ENCODE measurements around the gene DENND4B.
"Not testable (repeated sequence)": the region's sequence is repeated elsewhere in the genome, so short reads cannot be mapped to it uniquely, and the experiment has no call there.

The DENND4B gene

GRCh38 chr1:153922972-153923925, 23.3 kb downstream of the DENND4B start, which contains the start of gene GATAD2B:
Gene GATAD2B, minus strand, starts transcription at chr1:153922972. Its CDS starts 94,625 bp downstream, at chr1:153828347.
- in situ Hi-C loops (cut with HindIII; ENCODE audit: low pct_unique_long_range_greater_than_20kb, low sequenced_read_pairs) = no loop called here
- peak; percentile 99 to 100 for DNase-seq (ENCODE audit: low read depth in 1 of 2, low spot score in 1 of 2)
- TF ChIP-seq JUND (IDR thresholded peaks at IDR 0.05; ENCODE audit: low read depth) = no peak

- TF ChIP-seq JUND (IDR thresholded peaks at IDR 0.05; ENCODE audit: low read depth) = no peak
- in situ Hi-C loops (cut with HindIII; ENCODE audit: low pct_unique_long_range_greater_than_20kb, low sequenced_read_pairs) = no loop called here
- peak; percentile 51 to 87 for DNase-seq (ENCODE audit: low read depth in 1 of 2, low spot score in 1 of 2)
Observed at GRCh38 chr1:153922076-153922971, 24.2 kb downstream of the DENND4B start.

GRCh38 chr1:153921803-153922075, 24.8 kb downstream of the DENND4B start:
- no peak for DNase-seq (ENCODE audit: low read depth in 1 of 2, low spot score in 1 of 2)

GRCh38 chr1:153921080-153921802, 25.3 kb downstream of the DENND4B start:
- in situ Hi-C loops (cut with HindIII; ENCODE audit: low pct_unique_long_range_greater_than_20kb, low sequenced_read_pairs) = no loop called here
- no peak for DNase-seq (ENCODE audit: low read depth in 1 of 2, low spot score in 1 of 2)
- TF ChIP-seq JUND (IDR thresholded peaks at IDR 0.05; ENCODE audit: low read depth) = no peak

More at GRCh38 chr1:153921803-153922075, 24.8 kb downstream of the DENND4B start:
- in situ Hi-C loops (cut with HindIII; ENCODE audit: low pct_unique_long_range_greater_than_20kb, low sequenced_read_pairs) = no loop called here
- TF ChIP-seq JUND (IDR thresholded peaks at IDR 0.05; ENCODE audit: low read depth) = no peak

GRCh38 chr1:153919876-153920852, 26.4 kb downstream of the DENND4B start:
- in situ Hi-C loops (cut with HindIII; ENCODE audit: low pct_unique_long_range_greater_than_20kb, low sequenced_read_pairs) = no loop called here
- peak; percentile 55 to 64 for DNase-seq (ENCODE audit: low read depth in 1 of 2, low spot score in 1 of 2)
- TF ChIP-seq JUND (IDR thresholded peaks at IDR 0.05; ENCODE audit: low read depth) = no peak

- in situ Hi-C loops (cut with HindIII; ENCODE audit: low pct_unique_long_range_greater_than_20kb, low sequenced_read_pairs) = no loop called here
- no peak for TF ChIP-seq JUND (IDR thresholded peaks at IDR 0.05; ENCODE audit: low read depth)
- no peak for DNase-seq (ENCODE audit: low read depth in 1 of 2, low spot score in 1 of 2)
Observed at GRCh38 chr1:153916297-153916696, 30.2 kb downstream of the DENND4B start.

GRCh38 chr1:153912349-153912748, 34.2 kb downstream of the DENND4B start:
- in situ Hi-C loops (cut with HindIII; ENCODE audit: low pct_unique_long_range_greater_than_20kb, low sequenced_read_pairs) = no loop called here
- no peak for TF ChIP-seq JUND (IDR thresholded peaks at IDR 0.05; ENCODE audit: low read depth)
- no peak for DNase-seq (ENCODE audit: low read depth in 1 of 2, low spot score in 1 of 2)

GRCh38 chr1:153910560-153910959, 36.0 kb downstream of the DENND4B start:
- DNase-seq (ENCODE audit: low read depth in 1 of 2, low spot score in 1 of 2); in situ Hi-C loops (cut with HindIII; ENCODE audit: low pct_unique_long_range_greater_than_20kb, low sequenced_read_pairs): not testable (repeated sequence)

GRCh38 chr1:153908071-153908470, 38.4 kb downstream of the DENND4B start:
- DNase-seq (ENCODE audit: low read depth in 1 of 2, low spot score in 1 of 2) = no peak
- no peak for TF ChIP-seq JUND (IDR thresholded peaks at IDR 0.05; ENCODE audit: low read depth)
- in situ Hi-C loops (cut with HindIII; ENCODE audit: low pct_unique_long_range_greater_than_20kb, low sequenced_read_pairs) = no loop called here

- DNase-seq (ENCODE audit: low read depth in 1 of 2, low spot score in 1 of 2) = no peak
- in situ Hi-C loops (cut with HindIII; ENCODE audit: low pct_unique_long_range_greater_than_20kb, low sequenced_read_pairs) = no loop called here
- TF ChIP-seq JUND (IDR thresholded peaks at IDR 0.05; ENCODE audit: low read depth) = no peak
Observed at GRCh38 chr1:153907134-153907533, 39.4 kb downstream of the DENND4B start.

GRCh38 chr1:153906396-153906795, 40.1 kb downstream of the DENND4B start:
- in situ Hi-C loops (cut with HindIII; ENCODE audit: low pct_unique_long_range_greater_than_20kb, low sequenced_read_pairs) = no loop called here

GRCh38 chr1:153905908-153906307, 40.6 kb downstream of the DENND4B start:
- DNase-seq (ENCODE audit: low read depth in 1 of 2, low spot score in 1 of 2); in situ Hi-C loops (cut with HindIII; ENCODE audit: low pct_unique_long_range_greater_than_20kb, low sequenced_read_pairs): not testable (repeated sequence)

More at GRCh38 chr1:153906396-153906795, 40.1 kb downstream of the DENND4B start:
- DNase-seq (ENCODE audit: low read depth in 1 of 2, low spot score in 1 of 2) = no peak
- no peak for TF ChIP-seq JUND (IDR thresholded peaks at IDR 0.05; ENCODE audit: low read depth)
